GM19328 (cell line): ENCODE measurements around the gene CLMN.

Experiments used
- ATAC-seq: cut with Tn5 transposase; IDR thresholded peaks from one replicate; pipeline ENCODE4 v1.9.1; 2021; ENCODE audit warnings: mild to moderate bottlenecking, moderate library complexity; ENCODE audit not compliant: unreplicated experiment

CLMN gene

GRCh38 chr14:95341564-95341963 is 21.9 kb upstream of the CLMN start:
- ATAC-seq, result no peak

GRCh38 chr14:95341115-95341514 is 21.4 kb upstream of the CLMN start:
- ATAC-seq, result no peak

GRCh38 chr14:95340201-95340697 is 20.5 kb upstream of the CLMN start:
- ATAC-seq, result no peak

GRCh38 chr14:95339301-95339865 is 19.7 kb upstream of the CLMN start:
- no peak for ATAC-seq

GRCh38 chr14:95338436-95338835 is 18.7 kb upstream of the CLMN start:
- ATAC-seq, result no peak

- ATAC-seq, result no peak
These were observed 17.4 kb upstream of the CLMN start for GRCh38 chr14:95337041-95337595.

- no peak for ATAC-seq
These were observed 16.6 kb upstream of the CLMN start for GRCh38 chr14:95336192-95336760.

- no peak for ATAC-seq
These were observed 15.4 kb upstream of the CLMN start for GRCh38 chr14:95335071-95335470.

- ATAC-seq, result no peak
These were observed 14.3 kb upstream of the CLMN start for GRCh38 chr14:95334044-95334443.

GRCh38 chr14:95332641-95333040 is 12.9 kb upstream of the CLMN start:
- ATAC-seq, result no peak

- ATAC-seq, result no peak
These were observed 12.2 kb upstream of the CLMN start for GRCh38 chr14:95331708-95332408.

GRCh38 chr14:95330591-95331370 is 11.1 kb upstream of the CLMN start:
- ATAC-seq, result no peak

- ATAC-seq, result no peak
These were observed 10.2 kb upstream of the CLMN start for GRCh38 chr14:95329941-95330340.

GRCh38 chr14:95328729-95329503 is 9.2 kb upstream of the CLMN start:
- no peak for ATAC-seq

GRCh38 chr14:95327558-95328374 is 8.1 kb upstream of the CLMN start:
- peak; percentile 93 for ATAC-seq

GRCh38 chr14:95326987-95327386 is 7.3 kb upstream of the CLMN start:
- no peak for ATAC-seq

GRCh38 chr14:95323917-95324316 is 4.2 kb upstream of the CLMN start:
- ATAC-seq, result no peak

- ATAC-seq, result no peak
These were observed 3.7 kb upstream of the CLMN start for GRCh38 chr14:95323361-95323760.

- no peak for ATAC-seq
These were observed 2.9 kb upstream of the CLMN start for GRCh38 chr14:95322651-95323050.
